Caco-2 (cell line): ENCODE results near the gene ADARB2. TPM values are rescaled to one million over a fixed set of nuclear protein-coding genes. Genes with fewer than 3 reads are reported as not detected.
"Not testable (repeated sequence)": the region's sequence is repeated elsewhere in the genome, so short reads cannot be mapped to it uniquely, and the experiment has no call there.

Source experiments
- BruUV-seq: library from RNA; stranded (reverse); fragments of 400-500 nt; replicated peaks from 2 replicates; lab custom pipeline; 2021; lab: Mats Ljungman, UMichigan
- CTCF ChIA-PET: fragments of 300-600 bp; sonication (Branson Sonifier 250); formaldehyde crosslinking; loops from one replicate; lab custom pipeline; 2022; ENCODE audit warnings: antibody characterized with exemption; lab: Charles Lee
- POLR2A ChIA-PET: fragments of 300-600 bp; sonication (Branson Sonifier 250); formaldehyde crosslinking; loops from one replicate; lab custom pipeline; 2022; ENCODE audit warnings: antibody characterized with exemption; lab: Charles Lee
- DNase-seq, 2 experiments: peaks; one replicate each; pipeline versions ENCODE4 v3.0.0 to v3.0.0-alpha.2; 2020 to 2022
- H3K27me3 ChIP-seq: replicated peaks from 2 replicates; pipeline ENCODE4 v1.6.0; 2011; ENCODE audit warnings: low read length; ENCODE audit not compliant: control insufficient read depth, insufficient read depth
- H3K36me3 ChIP-seq: 2 replicates; pipeline ENCODE4 v1.5.1; 2011; ENCODE audit warnings: low read length; ENCODE audit not compliant: control insufficient read depth, insufficient read depth
- H3K4me1 ChIP-seq: fragments of 250-450 bp; sonication (Bioruptor Pico); 2 replicates; pipeline ENCODE4 v1.5.1; 2020; ENCODE audit warnings: mild to moderate bottlenecking
- H3K4me3 ChIP-seq: 2 replicates; pipeline ENCODE4 v1.5.1; 2011; ENCODE audit warnings: low read depth, mild to moderate bottlenecking, control low read depth, low read length
- H3K9me3 ChIP-seq: fragments of 250-450 bp; sonication (Bioruptor Pico); 2 replicates; pipeline ENCODE4 v1.5.1; 2020; ENCODE audit warnings: mild to moderate bottlenecking, moderate library complexity
- H3K27ac Mint-ChIP-seq: one replicate; pipeline ENCODE4 v1.8.0; 2022; ENCODE audit warnings: mixed read lengths; ENCODE audit not compliant: unreplicated experiment
- H3K27me3 Mint-ChIP-seq: one replicate; pipeline ENCODE4 v1.8.0; 2022; ENCODE audit warnings: mixed read lengths; ENCODE audit not compliant: insufficient read depth, unreplicated experiment
- H3K36me3 Mint-ChIP-seq: one replicate; pipeline ENCODE4 v1.8.0; 2022; ENCODE audit warnings: mild to moderate bottlenecking, mixed read lengths; ENCODE audit not compliant: insufficient read depth, unreplicated experiment
- H3K4me1 Mint-ChIP-seq: one replicate; pipeline ENCODE4 v1.8.0; 2022; ENCODE audit warnings: low read depth, mixed read lengths; ENCODE audit not compliant: unreplicated experiment
- H3K4me3 Mint-ChIP-seq: one replicate; pipeline ENCODE4 v1.8.0; 2022; ENCODE audit warnings: mild to moderate bottlenecking, moderate library complexity, mixed read lengths; ENCODE audit not compliant: unreplicated experiment
- H3K9me3 Mint-ChIP-seq: one replicate; pipeline ENCODE4 v1.8.0; 2022; ENCODE audit warnings: mixed read lengths; ENCODE audit not compliant: unreplicated experiment
- CTCF ChIP-seq, 2 experiments: fragments of 200-600 bp in 1 of 2; IDR thresholded peaks; 1 replicate in 1 of 2; 2 replicates in 1 of 2; pipeline versions ENCODE4 v1.5.1 to v1.8.0; 2011 to 2022; ENCODE audit warnings: antibody characterized with exemption in 1 of 2, control low read depth in 1 of 2, inconsistent platforms in 1 of 2, low read depth in 1 of 2, low read length in 1 of 2, mild to moderate bottlenecking in 1 of 2, moderate library complexity in 1 of 2; ENCODE audit not compliant: insufficient read depth in 1 of 2, severe bottlenecking in 1 of 2, unreplicated experiment in 1 of 2
- intact Hi-C: fragments of 100-400 bp; cut with micrococcal nuclease; formaldehyde crosslinking; loops from one replicate; pipeline ENCODE4 v1.10.0; 2022; ENCODE audit not compliant: unreplicated experiment
- total RNA-seq: library from RNA; stranded (reverse); gene quantifications from 2 replicates; pipeline ENCODE4 v1.2.3, GENCODE V29; 2022

The ADARB2 gene
- total RNA-seq, 1 experiment from 2014 or later = 0.27 TPM

GRCh38 chr10:1416456-1417037, 320.8 kb downstream of the ADARB2 start:
- ChIA-PET CTCF (interaction anchor here (0.6 kb wide), 1 partner anchor 20 kb away, joined by 3 read pairs; no protein-coding TSS in a partner anchor), POLR2A (no interaction called here)
- Histone ChIP-seq H3K9me3 (0 out of 2 replicates have a peak, but pooled peaks cover 3% of the 10 kb centered on the region), H3K36me3 (no peaks in the 10 kb centered on the region), H3K27me3 (no peaks in the 10 kb centered on the region), H3K4me3 (no peak overlapping the region), H3K4me1 (peaks cover 6% of the 10 kb centered on the region; the same call in 1 of the 2 replicates)
- Mint-ChIP-seq H3K9me3 (peaks cover 17% of the 10 kb centered on the region), H3K4me1 (peaks cover 11% of the 10 kb centered on the region), H3K36me3 (no peaks in the 10 kb centered on the region), H3K27me3 (peaks cover 26% of the 10 kb centered on the region), H3K4me3 (no peak overlapping the region), H3K27ac (no peak overlapping the region)
- intact Hi-C loops = no loop called here
- no peak for TF ChIP-seq CTCF (IDR thresholded peaks at IDR 0.05; ENCODE audit: insufficient read depth in 1 of 2, low read depth in 1 of 2, low read length in 1 of 2, severe bottlenecking in 1 of 2, unreplicated experiment in 1 of 2)
- BruUV-seq = no TSS peak
- no peak for DNase-seq

GRCh38 chr10:1414893-1415292, 322.4 kb downstream of the ADARB2 start:
- no peaks in the 10 kb centered on the region for H3K27me3 ChIP-seq
- 0 out of 2 replicates have a peak, but pooled peaks cover 3% of the 10 kb centered on the region for H3K9me3 ChIP-seq
- POLR2A ChIA-PET = no interaction called here
- Mint-ChIP-seq H3K4me3 (no peak overlapping the region), H3K9me3 (peaks cover 17% of the 10 kb centered on the region), H3K36me3 (no peaks in the 10 kb centered on the region), H3K27ac (no peak overlapping the region), H3K4me1 (no peaks in the 10 kb centered on the region), H3K27me3 (peaks cover 22% of the 10 kb centered on the region)
- peaks cover 3% of the 10 kb centered on the region; the same call in 1 of the 2 replicates for H3K4me1 ChIP-seq
- CTCF ChIA-PET = no interaction called here
- intact Hi-C loops = no loop called here
- TF ChIP-seq CTCF (IDR thresholded peaks at IDR 0.05; ENCODE audit: insufficient read depth in 1 of 2, low read depth in 1 of 2, low read length in 1 of 2, severe bottlenecking in 1 of 2, unreplicated experiment in 1 of 2) = no peak
- no TSS peak for BruUV-seq
- no peak overlapping the region for H3K4me3 ChIP-seq
- H3K36me3 ChIP-seq = no peaks in the 10 kb centered on the region
- no peak for DNase-seq

- H3K27me3 ChIP-seq, H3K36me3 ChIP-seq, DNase-seq, H3K4me1 Mint-ChIP-seq, H3K9me3 ChIP-seq, H3K4me3 ChIP-seq, intact Hi-C loops, H3K36me3 Mint-ChIP-seq, H3K4me3 Mint-ChIP-seq, H3K4me1 ChIP-seq, BruUV-seq, H3K27ac Mint-ChIP-seq, POLR2A ChIA-PET, CTCF ChIA-PET: not testable (repeated sequence)
- Mint-ChIP-seq H3K9me3 (peaks cover 17% of the 10 kb centered on the region), H3K27me3 (peaks cover 22% of the 10 kb centered on the region)
Observed at GRCh38 chr10:1414346-1414745, 323.0 kb downstream of the ADARB2 start.
